ENCODE results near the gene FKBP15. TPM values are rescaled to one million over a fixed set of nuclear protein-coding genes. Genes with fewer than 3 reads are reported as not detected.
"Not testable (repeated sequence)": the region's sequence is repeated elsewhere in the genome, so short reads cannot be mapped to it uniquely, and the experiment has no call there.

The FKBP15 gene
- total RNA-seq, 1 experiment from 2014 or later, result 20.1 TPM

DNA sequence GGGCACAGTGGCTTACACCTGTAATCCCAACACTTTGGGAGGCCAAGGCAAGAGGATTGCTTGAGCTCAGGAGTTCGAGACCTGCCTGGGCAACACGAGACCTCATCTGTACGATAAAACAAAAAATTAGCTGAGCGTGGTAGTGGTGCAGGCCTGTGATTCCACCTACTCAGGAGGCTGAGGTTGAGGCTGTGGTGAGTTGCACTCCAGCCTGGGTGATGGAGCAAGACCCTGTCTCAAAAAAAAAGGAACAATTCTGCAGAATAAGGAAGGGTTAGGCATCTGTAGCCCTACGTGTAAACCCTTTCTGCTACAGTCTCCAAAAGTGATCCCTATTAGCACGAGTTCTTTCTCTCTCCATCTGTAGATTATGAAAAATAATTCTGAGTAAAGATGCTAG lies 34.4 kb upstream of the FKBP15 start:
- POLR2A ChIA-PET, result no interaction called here
- peaks cover 1% of the 10 kb centered on the region; the same call in 1 of the 2 replicates for H3K36me3 ChIP-seq (ENCODE audit: control insufficient read depth, insufficient read depth, low read length)
- DNase-seq, result no peak
- Mint-ChIP-seq H3K27ac (ENCODE audit: unreplicated experiment) (no peak overlapping the region), H3K4me1 (ENCODE audit: low read depth, unreplicated experiment) (no peaks in the 10 kb centered on the region), H3K9me3 (ENCODE audit: unreplicated experiment) (no peaks in the 10 kb centered on the region), H3K27me3 (ENCODE audit: insufficient read depth, unreplicated experiment) (no peaks in the 10 kb centered on the region), H3K4me3 (ENCODE audit: unreplicated experiment) (no peak overlapping the region), H3K36me3 (ENCODE audit: insufficient read depth, unreplicated experiment) (peaks cover 28% of the 10 kb centered on the region)
- CTCF ChIA-PET, result no interaction called here
- no peaks in the 10 kb centered on the region for H3K9me3 ChIP-seq
- no peaks in the 10 kb centered on the region for H3K4me1 ChIP-seq
- intact Hi-C loops (cut with micrococcal nuclease; ENCODE audit: unreplicated experiment), result no loop called here
- no TSS peak for BruUV-seq (replicated peaks)
- no peaks in the 10 kb centered on the region for H3K27me3 ChIP-seq (replicated peaks; ENCODE audit: control insufficient read depth, insufficient read depth, low read length)
- no peak overlapping the region for H3K4me3 ChIP-seq (ENCODE audit: low read depth, low read length)
- TF ChIP-seq, protein P1, sequence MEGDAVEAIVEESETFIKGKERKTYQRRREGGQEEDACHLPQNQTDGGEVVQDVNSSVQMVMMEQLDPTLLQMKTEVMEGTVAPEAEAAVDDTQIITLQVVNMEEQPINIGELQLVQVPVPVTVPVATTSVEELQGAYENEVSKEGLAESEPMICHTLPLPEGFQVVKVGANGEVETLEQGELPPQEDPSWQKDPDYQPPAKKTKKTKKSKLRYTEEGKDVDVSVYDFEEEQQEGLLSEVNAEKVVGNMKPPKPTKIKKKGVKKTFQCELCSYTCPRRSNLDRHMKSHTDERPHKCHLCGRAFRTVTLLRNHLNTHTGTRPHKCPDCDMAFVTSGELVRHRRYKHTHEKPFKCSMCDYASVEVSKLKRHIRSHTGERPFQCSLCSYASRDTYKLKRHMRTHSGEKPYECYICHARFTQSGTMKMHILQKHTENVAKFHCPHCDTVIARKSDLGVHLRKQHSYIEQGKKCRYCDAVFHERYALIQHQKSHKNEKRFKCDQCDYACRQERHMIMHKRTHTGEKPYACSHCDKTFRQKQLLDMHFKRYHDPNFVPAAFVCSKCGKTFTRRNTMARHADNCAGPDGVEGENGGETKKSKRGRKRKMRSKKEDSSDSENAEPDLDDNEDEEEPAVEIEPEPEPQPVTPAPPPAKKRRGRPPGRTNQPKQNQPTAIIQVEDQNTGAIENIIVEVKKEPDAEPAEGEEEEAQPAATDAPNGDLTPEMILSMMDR (IDR thresholded peaks at IDR 0.05; ENCODE audit: insufficient read depth in 1 of 2, low read depth in 1 of 2, low read length in 1 of 2, severe bottlenecking in 1 of 2, unreplicated experiment in 1 of 2), result no peak

DNA sequence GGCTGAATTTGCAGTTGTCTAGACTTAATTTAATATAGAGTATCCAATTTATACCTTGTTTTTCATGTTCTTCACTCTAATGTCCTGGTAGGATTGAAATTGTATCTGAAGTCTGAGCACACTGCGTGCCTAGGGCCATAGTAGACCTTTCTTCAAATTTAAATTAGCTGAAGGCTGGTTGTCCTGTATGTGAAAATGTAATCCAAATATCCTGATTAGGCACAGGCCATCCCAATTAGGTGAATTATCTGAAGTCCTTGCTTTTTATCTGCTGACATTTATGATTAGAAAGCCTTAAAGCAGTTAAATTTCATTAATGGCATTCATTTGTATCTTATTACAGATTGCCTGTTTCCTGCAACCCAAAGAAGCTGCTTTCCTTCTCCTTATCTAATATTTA lies 33.9 kb upstream of the FKBP15 start:
- ChIA-PET POLR2A (interaction anchor here (0.6 kb wide), 1 partner anchor 839 kb away, joined by 5 read pairs; no protein-coding TSS in a partner anchor), CTCF (no interaction called here)

DNA sequence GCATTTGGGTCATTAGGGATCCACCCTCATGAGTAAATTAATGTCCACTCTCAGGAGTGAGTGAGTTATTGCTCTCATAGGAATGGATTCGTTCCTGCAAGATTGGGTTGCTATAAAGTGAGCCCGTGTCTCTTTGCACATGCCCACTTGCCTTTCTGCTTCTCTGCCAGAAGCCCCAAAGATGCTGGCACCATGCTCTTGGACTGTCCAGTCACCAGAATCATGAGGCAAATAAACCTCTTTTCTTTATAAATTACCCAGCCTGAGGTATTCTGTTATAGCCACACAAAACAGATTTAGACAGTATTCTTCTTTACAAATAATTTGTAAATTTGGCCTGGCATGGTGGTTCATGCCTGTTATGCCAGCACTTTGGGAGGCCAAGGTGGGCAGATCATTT lies 29.7 kb upstream of the FKBP15 start:
- H3K4me3 ChIP-seq (ENCODE audit: low read depth, low read length), result no peak overlapping the region
- no peaks in the 10 kb centered on the region for H3K4me1 ChIP-seq
- Mint-ChIP-seq H3K9me3 (ENCODE audit: unreplicated experiment) (no peaks in the 10 kb centered on the region), H3K27ac (ENCODE audit: unreplicated experiment) (no peak overlapping the region), H3K4me1 (ENCODE audit: low read depth, unreplicated experiment) (no peaks in the 10 kb centered on the region), H3K36me3 (ENCODE audit: insufficient read depth, unreplicated experiment) (peaks cover 9% of the 10 kb centered on the region), H3K27me3 (ENCODE audit: insufficient read depth, unreplicated experiment) (no peaks in the 10 kb centered on the region), H3K4me3 (ENCODE audit: unreplicated experiment) (no peak overlapping the region)
- H3K36me3 ChIP-seq (ENCODE audit: control insufficient read depth, insufficient read depth, low read length), result no peaks in the 10 kb centered on the region
- BruUV-seq (replicated peaks), result no TSS peak
- H3K27me3 ChIP-seq (replicated peaks; ENCODE audit: control insufficient read depth, insufficient read depth, low read length), result no peaks in the 10 kb centered on the region
- TF ChIP-seq, protein P1 (IDR thresholded peaks at IDR 0.05; ENCODE audit: insufficient read depth in 1 of 2, low read depth in 1 of 2, low read length in 1 of 2, severe bottlenecking in 1 of 2, unreplicated experiment in 1 of 2), result no peak
- no peaks in the 10 kb centered on the region for H3K9me3 ChIP-seq
- no peak for DNase-seq
- intact Hi-C loops (cut with micrococcal nuclease; ENCODE audit: unreplicated experiment), result no loop called here
- ChIA-PET CTCF (no interaction called here), POLR2A (no interaction called here)

More for the DNA sequence above, 33.9 kb upstream of the FKBP15 start:
- Histone ChIP-seq H3K4me1 (no peaks in the 10 kb centered on the region), H3K36me3 (ENCODE audit: control insufficient read depth, insufficient read depth, low read length) (peaks cover 1% of the 10 kb centered on the region; the same call in 1 of the 2 replicates), H3K9me3 (no peaks in the 10 kb centered on the region), H3K4me3 (ENCODE audit: low read depth, low read length) (no peak overlapping the region), H3K27me3 (replicated peaks; ENCODE audit: control insufficient read depth, insufficient read depth, low read length) (no peaks in the 10 kb centered on the region)
- Mint-ChIP-seq H3K4me1 (ENCODE audit: low read depth, unreplicated experiment) (no peaks in the 10 kb centered on the region), H3K36me3 (ENCODE audit: insufficient read depth, unreplicated experiment) (peaks cover 23% of the 10 kb centered on the region), H3K9me3 (ENCODE audit: unreplicated experiment) (no peaks in the 10 kb centered on the region), H3K27me3 (ENCODE audit: insufficient read depth, unreplicated experiment) (no peaks in the 10 kb centered on the region), H3K4me3 (ENCODE audit: unreplicated experiment) (no peak overlapping the region), H3K27ac (ENCODE audit: unreplicated experiment) (no peak overlapping the region)
- intact Hi-C loops (cut with micrococcal nuclease; ENCODE audit: unreplicated experiment), result no loop called here
- DNase-seq, result no peak
- TF ChIP-seq, protein P1 (IDR thresholded peaks at IDR 0.05; ENCODE audit: insufficient read depth in 1 of 2, low read depth in 1 of 2, low read length in 1 of 2, severe bottlenecking in 1 of 2, unreplicated experiment in 1 of 2), result no peak
- BruUV-seq (replicated peaks), result no TSS peak

DNA sequence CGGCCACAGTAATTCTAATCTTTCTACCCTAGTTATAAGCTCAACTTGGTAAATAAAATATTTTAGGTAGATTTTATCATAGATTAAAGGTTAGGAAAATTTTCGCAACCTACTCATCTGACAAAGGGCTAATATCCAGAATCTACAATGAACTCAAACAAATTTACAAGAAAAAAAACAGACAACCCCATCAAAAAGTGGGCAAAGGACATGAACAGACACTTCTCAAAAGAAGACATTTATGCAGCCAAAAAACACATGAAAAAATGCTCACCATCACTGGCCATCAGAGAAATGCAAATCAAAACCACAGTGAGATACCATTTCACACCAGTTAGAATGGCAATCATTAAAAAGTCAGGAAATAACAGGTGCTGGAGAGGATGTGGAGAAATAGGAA lies 28.6 kb upstream of the FKBP15 start:
- CTCF ChIA-PET; H3K36me3 Mint-ChIP-seq (ENCODE audit: insufficient read depth, unreplicated experiment); H3K27me3 Mint-ChIP-seq (ENCODE audit: insufficient read depth, unreplicated experiment): not testable (repeated sequence)

More for the DNA sequence above, 28.6 kb upstream of the FKBP15 start:
- H3K9me3 Mint-ChIP-seq (ENCODE audit: unreplicated experiment); BruUV-seq (replicated peaks); POLR2A ChIA-PET; H3K4me1 ChIP-seq; H3K27me3 ChIP-seq (replicated peaks; ENCODE audit: control insufficient read depth, insufficient read depth, low read length); intact Hi-C loops (cut with micrococcal nuclease; ENCODE audit: unreplicated experiment); H3K4me3 ChIP-seq (ENCODE audit: low read depth, low read length); H3K4me1 Mint-ChIP-seq (ENCODE audit: low read depth, unreplicated experiment); H3K9me3 ChIP-seq; H3K27ac Mint-ChIP-seq (ENCODE audit: unreplicated experiment); DNase-seq; H3K4me3 Mint-ChIP-seq (ENCODE audit: unreplicated experiment); H3K36me3 ChIP-seq (ENCODE audit: control insufficient read depth, insufficient read depth, low read length): not testable (repeated sequence)
